K562 (cell line): Measurements from ENCODE around the gene HEXIM1. TPM values are rescaled to one million over a fixed set of nuclear protein-coding genes. Genes with fewer than 3 reads are reported as not detected.

Experiments
- HNRNPK ChIP-seq: fragments of 200-400 bp; formaldehyde crosslinking; IDR thresholded peaks from one replicate; pipeline ENCODE4 v1.6.1; 2018; ENCODE audit warnings: mild to moderate bottlenecking, low read depth, low read length; ENCODE audit not compliant: poor library complexity, severe bottlenecking
- POLR2AphosphoS5 ChIP-seq: IDR thresholded peaks from 2 replicates; pipeline ENCODE4 v1.6.1; 2011; ENCODE audit warnings: mild to moderate bottlenecking, low read depth, low read length, moderate library complexity; ENCODE audit not compliant: control insufficient read depth, insufficient read depth
- TAF9B ChIP-seq: fragments of 450-650 bp; IDR thresholded peaks from 2 replicates; pipeline ENCODE4 v1.6.1; 2018; ENCODE audit warnings: mild to moderate bottlenecking; ENCODE audit not compliant: partially characterized antibody
- ZNF57 ChIP-seq: fragments of 450-650 bp; formaldehyde crosslinking; IDR thresholded peaks from 2 replicates; pipeline ENCODE4 v1.4.0; 2020; ENCODE audit warnings: mild to moderate bottlenecking, moderate library complexity
- polyA plus RNA-seq, 8 experiments: library from polyadenylated mRNA; depleted of rRNA in 4 of 8; stranded (reverse) in 5 of 8; unstranded in 3 of 8; fragments of >200 nt; fragmentation: Nextera tagmentation in 2 of 8; fragmentation: Illumina TruSeq in 1 of 8; extraction: Ambion mirVana in 2 of 8; extraction: Trizol in 1 of 8; gene quantifications; 2 replicates each; pipeline versions ENCODE4 v1.2.1 to v1.2.3, GENCODE V29; 2011 to 2014; ENCODE audit warnings: inconsistent platforms in 1 of 8, missing spikeins in 1 of 8
- total RNA-seq, 7 experiments: library from RNA; depleted of rRNA in 6 of 7; stranded (reverse); fragments of >200 nt in 6 of 7; fragmentation: Illumina TruSeq in 2 of 7; extraction: Trizol in 2 of 7; gene quantifications; 2 replicates each; pipeline versions ENCODE4 v1.2.1 to v1.2.3, GENCODE V29; 2011 to 2021; ENCODE audit warnings: low replicate concordance in 1 of 7
- TF ChIP-seq, protein P1 (sequence below), 2 experiments: fragments of 150-350 bp in 1 of 2; IDR thresholded peaks; 2 replicates each; pipeline ENCODE4 v1.6.1; 2012 to 2016; ENCODE audit warnings: low read depth in 2 of 2, low read length in 2 of 2, mild to moderate bottlenecking in 1 of 2, moderate library complexity in 1 of 2
- TF ChIP-seq, protein P2 (sequence below): fragments of 250-450 bp; sonication (Bioruptor Pico); IDR thresholded peaks from 2 replicates; pipeline ENCODE4 v1.9.0; 2021; ENCODE audit warnings: mild to moderate bottlenecking, inconsistent platforms
- TF ChIP-seq, protein P3 (sequence below): IDR thresholded peaks from 2 replicates; pipeline ENCODE4 v1.6.1; 2014; ENCODE audit warnings: antibody characterized with exemption
- TF ChIP-seq, protein P4 (sequence below): IDR thresholded peaks from 2 replicates; pipeline ENCODE4 v1.6.1; 2012; ENCODE audit warnings: low read depth, low read length, improper control_type of control experiment, borderline replicate concordance
- TF ChIP-seq, protein P5 (sequence below): sonication (generic); formaldehyde crosslinking; IDR thresholded peaks from 2 replicates; pipeline ENCODE4 v1.8.1; 2022; ENCODE audit warnings: missing genetic modification reagents

HEXIM1 gene
- total and polyA plus RNA-seq, 9 of the 15 experiments (the other 6 are each of a cell fraction or from before 2014, with no cell fraction given), result 1.4 to 28.3 (median 9.1) TPM

DNA sequence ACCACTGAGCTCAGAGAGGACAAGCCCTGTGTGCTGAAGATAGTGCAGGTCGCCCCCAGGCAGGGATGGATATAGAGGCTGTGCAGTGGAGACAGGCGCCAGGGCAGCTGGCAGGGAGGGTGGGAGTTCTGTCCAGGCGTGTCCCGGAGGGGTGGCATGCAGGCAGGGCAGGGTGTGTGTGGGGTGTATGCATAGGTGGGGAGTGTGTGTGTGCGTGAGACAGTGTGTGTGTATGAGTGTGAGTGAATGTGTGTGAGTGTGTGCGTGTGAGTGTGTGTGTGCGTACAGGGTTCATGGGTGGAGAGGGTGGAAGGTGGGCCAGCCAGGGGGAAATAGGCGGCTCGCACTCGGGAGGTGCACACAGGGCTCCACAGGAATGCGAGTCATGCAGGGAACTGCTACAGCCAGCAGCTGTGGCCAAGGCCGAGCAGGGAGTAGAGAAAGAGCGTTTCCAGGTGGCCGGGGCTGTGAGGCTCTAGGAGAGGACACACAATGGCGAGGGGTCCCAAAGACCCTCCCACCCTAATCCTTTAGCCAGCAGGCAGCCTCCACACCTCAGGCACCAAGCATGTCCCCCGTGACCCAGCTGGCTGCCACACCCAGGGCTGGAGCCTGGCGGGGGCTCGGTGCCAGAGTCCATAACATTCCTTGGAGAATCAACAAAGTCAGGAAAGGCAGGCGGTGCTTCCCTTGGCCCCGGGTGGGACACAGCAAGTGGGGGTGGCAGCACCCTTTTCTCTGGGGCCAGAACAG is 20.6 kb upstream of the HEXIM1 start (continued):
- TF ChIP-seq, protein P1, sequence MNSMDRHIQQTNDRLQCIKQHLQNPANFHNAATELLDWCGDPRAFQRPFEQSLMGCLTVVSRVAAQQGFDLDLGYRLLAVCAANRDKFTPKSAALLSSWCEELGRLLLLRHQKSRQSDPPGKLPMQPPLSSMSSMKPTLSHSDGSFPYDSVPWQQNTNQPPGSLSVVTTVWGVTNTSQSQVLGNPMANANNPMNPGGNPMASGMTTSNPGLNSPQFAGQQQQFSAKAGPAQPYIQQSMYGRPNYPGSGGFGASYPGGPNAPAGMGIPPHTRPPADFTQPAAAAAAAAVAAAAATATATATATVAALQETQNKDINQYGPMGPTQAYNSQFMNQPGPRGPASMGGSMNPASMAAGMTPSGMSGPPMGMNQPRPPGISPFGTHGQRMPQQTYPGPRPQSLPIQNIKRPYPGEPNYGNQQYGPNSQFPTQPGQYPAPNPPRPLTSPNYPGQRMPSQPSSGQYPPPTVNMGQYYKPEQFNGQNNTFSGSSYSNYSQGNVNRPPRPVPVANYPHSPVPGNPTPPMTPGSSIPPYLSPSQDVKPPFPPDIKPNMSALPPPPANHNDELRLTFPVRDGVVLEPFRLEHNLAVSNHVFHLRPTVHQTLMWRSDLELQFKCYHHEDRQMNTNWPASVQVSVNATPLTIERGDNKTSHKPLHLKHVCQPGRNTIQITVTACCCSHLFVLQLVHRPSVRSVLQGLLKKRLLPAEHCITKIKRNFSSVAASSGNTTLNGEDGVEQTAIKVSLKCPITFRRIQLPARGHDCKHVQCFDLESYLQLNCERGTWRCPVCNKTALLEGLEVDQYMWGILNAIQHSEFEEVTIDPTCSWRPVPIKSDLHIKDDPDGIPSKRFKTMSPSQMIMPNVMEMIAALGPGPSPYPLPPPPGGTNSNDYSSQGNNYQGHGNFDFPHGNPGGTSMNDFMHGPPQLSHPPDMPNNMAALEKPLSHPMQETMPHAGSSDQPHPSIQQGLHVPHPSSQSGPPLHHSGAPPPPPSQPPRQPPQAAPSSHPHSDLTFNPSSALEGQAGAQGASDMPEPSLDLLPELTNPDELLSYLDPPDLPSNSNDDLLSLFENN (IDR thresholded peaks at IDR 0.05; ENCODE audit: low read depth in 2 of 2, low read length in 2 of 2), result no peak
- no peak for TF ChIP-seq TAF9B
- TF ChIP-seq, protein P2, sequence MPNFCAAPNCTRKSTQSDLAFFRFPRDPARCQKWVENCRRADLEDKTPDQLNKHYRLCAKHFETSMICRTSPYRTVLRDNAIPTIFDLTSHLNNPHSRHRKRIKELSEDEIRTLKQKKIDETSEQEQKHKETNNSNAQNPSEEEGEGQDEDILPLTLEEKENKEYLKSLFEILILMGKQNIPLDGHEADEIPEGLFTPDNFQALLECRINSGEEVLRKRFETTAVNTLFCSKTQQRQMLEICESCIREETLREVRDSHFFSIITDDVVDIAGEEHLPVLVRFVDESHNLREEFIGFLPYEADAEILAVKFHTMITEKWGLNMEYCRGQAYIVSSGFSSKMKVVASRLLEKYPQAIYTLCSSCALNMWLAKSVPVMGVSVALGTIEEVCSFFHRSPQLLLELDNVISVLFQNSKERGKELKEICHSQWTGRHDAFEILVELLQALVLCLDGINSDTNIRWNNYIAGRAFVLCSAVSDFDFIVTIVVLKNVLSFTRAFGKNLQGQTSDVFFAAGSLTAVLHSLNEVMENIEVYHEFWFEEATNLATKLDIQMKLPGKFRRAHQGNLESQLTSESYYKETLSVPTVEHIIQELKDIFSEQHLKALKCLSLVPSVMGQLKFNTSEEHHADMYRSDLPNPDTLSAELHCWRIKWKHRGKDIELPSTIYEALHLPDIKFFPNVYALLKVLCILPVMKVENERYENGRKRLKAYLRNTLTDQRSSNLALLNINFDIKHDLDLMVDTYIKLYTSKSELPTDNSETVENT, result no peak
- no peak for TF ChIP-seq HNRNPK
- TF ChIP-seq, protein P3, sequence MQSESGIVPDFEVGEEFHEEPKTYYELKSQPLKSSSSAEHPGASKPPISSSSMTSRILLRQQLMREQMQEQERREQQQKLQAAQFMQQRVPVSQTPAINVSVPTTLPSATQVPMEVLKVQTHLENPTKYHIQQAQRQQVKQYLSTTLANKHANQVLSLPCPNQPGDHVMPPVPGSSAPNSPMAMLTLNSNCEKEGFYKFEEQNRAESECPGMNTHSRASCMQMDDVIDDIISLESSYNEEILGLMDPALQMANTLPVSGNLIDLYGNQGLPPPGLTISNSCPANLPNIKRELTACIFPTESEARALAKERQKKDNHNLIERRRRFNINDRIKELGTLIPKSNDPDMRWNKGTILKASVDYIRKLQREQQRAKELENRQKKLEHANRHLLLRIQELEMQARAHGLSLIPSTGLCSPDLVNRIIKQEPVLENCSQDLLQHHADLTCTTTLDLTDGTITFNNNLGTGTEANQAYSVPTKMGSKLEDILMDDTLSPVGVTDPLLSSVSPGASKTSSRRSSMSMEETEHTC, result no peak
- TF ChIP-seq, protein P4, sequence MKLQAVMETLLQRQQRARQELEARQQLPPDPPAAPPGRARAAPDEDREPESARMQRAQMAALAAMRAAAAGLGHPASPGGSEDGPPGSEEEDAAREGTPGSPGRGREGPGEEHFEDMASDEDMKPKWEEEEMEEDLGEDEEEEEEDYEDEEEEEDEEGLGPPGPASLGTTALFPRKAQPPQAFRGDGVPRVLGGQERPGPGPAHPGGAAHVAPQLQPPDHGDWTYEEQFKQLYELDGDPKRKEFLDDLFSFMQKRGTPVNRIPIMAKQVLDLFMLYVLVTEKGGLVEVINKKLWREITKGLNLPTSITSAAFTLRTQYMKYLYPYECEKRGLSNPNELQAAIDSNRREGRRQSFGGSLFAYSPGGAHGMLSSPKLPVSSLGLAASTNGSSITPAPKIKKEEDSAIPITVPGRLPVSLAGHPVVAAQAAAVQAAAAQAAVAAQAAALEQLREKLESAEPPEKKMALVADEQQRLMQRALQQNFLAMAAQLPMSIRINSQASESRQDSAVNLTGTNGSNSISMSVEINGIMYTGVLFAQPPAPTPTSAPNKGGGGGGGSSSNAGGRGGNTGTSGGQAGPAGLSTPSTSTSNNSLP, result no peak
- TF ChIP-seq POLR2AphosphoS5, result no peak
- no peak for TF ChIP-seq ZNF57 (CRISPR knock-in tag)
- TF ChIP-seq, protein P5, sequence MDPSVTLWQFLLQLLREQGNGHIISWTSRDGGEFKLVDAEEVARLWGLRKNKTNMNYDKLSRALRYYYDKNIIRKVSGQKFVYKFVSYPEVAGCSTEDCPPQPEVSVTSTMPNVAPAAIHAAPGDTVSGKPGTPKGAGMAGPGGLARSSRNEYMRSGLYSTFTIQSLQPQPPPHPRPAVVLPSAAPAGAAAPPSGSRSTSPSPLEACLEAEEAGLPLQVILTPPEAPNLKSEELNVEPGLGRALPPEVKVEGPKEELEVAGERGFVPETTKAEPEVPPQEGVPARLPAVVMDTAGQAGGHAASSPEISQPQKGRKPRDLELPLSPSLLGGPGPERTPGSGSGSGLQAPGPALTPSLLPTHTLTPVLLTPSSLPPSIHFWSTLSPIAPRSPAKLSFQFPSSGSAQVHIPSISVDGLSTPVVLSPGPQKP (CRISPR knock-in tag), result no peak
